Peyer's patch (tissue), 4 donors: ENCODE data around the gene SCUBE1.

ENCODE experiments used
- POLR2A ChIP-seq, 2 donors: fragments of 450-650 bp; IDR thresholded peaks; one replicate each; pipeline ENCODE4 v1.5.1; 2017; ENCODE audit warnings: antibody characterized with exemption in 2 of 2, mild to moderate bottlenecking in 2 of 2, moderate library complexity in 2 of 2
- TF ChIP-seq, protein P1 (sequence below), 6 experiments: fragments of 450-650 bp in 4 of 6; fragments of 200-600 bp in 2 of 6; sonication (generic) in 1 of 6; IDR thresholded peaks; one replicate each; pipeline ENCODE4 v1.5.1; 2017 to 2019; ENCODE audit warnings: antibody characterized with exemption in 6 of 6, mild to moderate bottlenecking in 3 of 6, moderate library complexity in 1 of 6

GRCh38 chr22:43381693-43382092 is 38.5 kb upstream of the SCUBE1 start:
- TF ChIP-seq, protein P1, sequence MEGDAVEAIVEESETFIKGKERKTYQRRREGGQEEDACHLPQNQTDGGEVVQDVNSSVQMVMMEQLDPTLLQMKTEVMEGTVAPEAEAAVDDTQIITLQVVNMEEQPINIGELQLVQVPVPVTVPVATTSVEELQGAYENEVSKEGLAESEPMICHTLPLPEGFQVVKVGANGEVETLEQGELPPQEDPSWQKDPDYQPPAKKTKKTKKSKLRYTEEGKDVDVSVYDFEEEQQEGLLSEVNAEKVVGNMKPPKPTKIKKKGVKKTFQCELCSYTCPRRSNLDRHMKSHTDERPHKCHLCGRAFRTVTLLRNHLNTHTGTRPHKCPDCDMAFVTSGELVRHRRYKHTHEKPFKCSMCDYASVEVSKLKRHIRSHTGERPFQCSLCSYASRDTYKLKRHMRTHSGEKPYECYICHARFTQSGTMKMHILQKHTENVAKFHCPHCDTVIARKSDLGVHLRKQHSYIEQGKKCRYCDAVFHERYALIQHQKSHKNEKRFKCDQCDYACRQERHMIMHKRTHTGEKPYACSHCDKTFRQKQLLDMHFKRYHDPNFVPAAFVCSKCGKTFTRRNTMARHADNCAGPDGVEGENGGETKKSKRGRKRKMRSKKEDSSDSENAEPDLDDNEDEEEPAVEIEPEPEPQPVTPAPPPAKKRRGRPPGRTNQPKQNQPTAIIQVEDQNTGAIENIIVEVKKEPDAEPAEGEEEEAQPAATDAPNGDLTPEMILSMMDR (IDR thresholded peaks at IDR 0.05), result no peak
- no peak for TF ChIP-seq POLR2A (IDR thresholded peaks at IDR 0.05)
